SU-DHL-6 (cell line): ENCODE data around the gene ASH1L.

Experiments
- H2AFZ ChIP-seq: fragments of 200-600 bp; sonication (generic); 2 replicates; pipeline ENCODE4 v1.6.1; 2014; ENCODE audit warnings: low read depth, mild to moderate bottlenecking, moderate library complexity, mixed read lengths, antibody characterized with exemption, low read length; ENCODE audit not compliant: severe bottlenecking
- H3F3A ChIP-seq: fragments of 200-600 bp; shearing (Covaris generic); 2 replicates; pipeline ENCODE4 v1.6.0; 2016; ENCODE audit warnings: antibody characterized with exemption, mild to moderate bottlenecking; ENCODE audit not compliant: insufficient read depth
- H3K27ac ChIP-seq: fragments of 200-600 bp; sonication (generic); 2 replicates; pipeline ENCODE4 v1.5.1; 2016; ENCODE audit warnings: low read depth, mild to moderate bottlenecking, low read length, moderate library complexity, mixed read lengths
- H3K27me3 ChIP-seq: fragments of 200-600 bp; sonication (generic), shearing (Covaris generic); 2 replicates; pipeline ENCODE4 v1.6.0; 2014; ENCODE audit warnings: mild to moderate bottlenecking, low read length
- H3K36me3 ChIP-seq: fragments of 200-600 bp; sonication (generic); 2 replicates; pipeline ENCODE4 v1.6.1; 2014; ENCODE audit warnings: mild to moderate bottlenecking, low read length, mixed read lengths
- H3K4me2 ChIP-seq: fragments of 300-600, 200-600 bp; shearing (Covaris generic), sonication (generic); 2 replicates; pipeline ENCODE4 v1.6.0; 2014; ENCODE audit warnings: low read length, low read depth, mild to moderate bottlenecking; ENCODE audit not compliant: poor library complexity, severe bottlenecking
- H3K4me3 ChIP-seq: fragments of 200-600 bp; sonication (generic); 2 replicates; pipeline ENCODE4 v1.5.1; 2014; ENCODE audit warnings: antibody characterized with exemption, low read length, mild to moderate bottlenecking, mixed read lengths; ENCODE audit not compliant: insufficient read depth, poor library complexity, severe bottlenecking
- H3K79me2 ChIP-seq: fragments of 200-600 bp; sonication (generic); 2 replicates; pipeline ENCODE4 v1.6.1; 2014; ENCODE audit warnings: mild to moderate bottlenecking, low read length, moderate library complexity; ENCODE audit not compliant: insufficient read depth
- H3K9ac ChIP-seq: fragments of 200-600 bp; sonication (generic); 2 replicates; pipeline ENCODE4 v1.7.0; 2014; ENCODE audit warnings: mild to moderate bottlenecking, low read length
- H3K9me2 ChIP-seq: fragments of 200-600 bp; sonication (generic); replicated peaks from 2 replicates; pipeline ENCODE4 v1.6.1; 2014; ENCODE audit warnings: low read length; ENCODE audit not compliant: insufficient read depth
- H3K9me3 ChIP-seq: fragments of 200-600 bp; sonication (generic); 2 replicates; pipeline ENCODE4 v1.6.1; 2014; ENCODE audit warnings: low read length, mixed read lengths; ENCODE audit not compliant: insufficient read depth
- H4K20me1 ChIP-seq: fragments of 200-600 bp; sonication (generic); 2 replicates; pipeline ENCODE4 v1.6.1; 2014; ENCODE audit warnings: low read depth, mild to moderate bottlenecking, antibody characterized with exemption, low read length, moderate library complexity, mixed read lengths
- EZH2phosphoT487 ChIP-seq: fragments of 200-600 bp; sonication (generic), shearing (Covaris generic); conservative IDR thresholded peaks from 2 replicates; pipeline ENCODE4 v1.6.1; 2018; ENCODE audit warnings: mild to moderate bottlenecking, antibody characterized with exemption, low read length, moderate library complexity, mixed read lengths
- TF ChIP-seq, protein P1 (sequence below): fragments of 200-600 bp; sonication (generic); IDR thresholded peaks from one replicate; pipeline ENCODE4 v1.5.1; 2017; ENCODE audit warnings: antibody characterized with exemption, mild to moderate bottlenecking, low read length, moderate library complexity; ENCODE audit not compliant: insufficient read depth, poor library complexity, severe bottlenecking

ASH1L gene

DNA sequence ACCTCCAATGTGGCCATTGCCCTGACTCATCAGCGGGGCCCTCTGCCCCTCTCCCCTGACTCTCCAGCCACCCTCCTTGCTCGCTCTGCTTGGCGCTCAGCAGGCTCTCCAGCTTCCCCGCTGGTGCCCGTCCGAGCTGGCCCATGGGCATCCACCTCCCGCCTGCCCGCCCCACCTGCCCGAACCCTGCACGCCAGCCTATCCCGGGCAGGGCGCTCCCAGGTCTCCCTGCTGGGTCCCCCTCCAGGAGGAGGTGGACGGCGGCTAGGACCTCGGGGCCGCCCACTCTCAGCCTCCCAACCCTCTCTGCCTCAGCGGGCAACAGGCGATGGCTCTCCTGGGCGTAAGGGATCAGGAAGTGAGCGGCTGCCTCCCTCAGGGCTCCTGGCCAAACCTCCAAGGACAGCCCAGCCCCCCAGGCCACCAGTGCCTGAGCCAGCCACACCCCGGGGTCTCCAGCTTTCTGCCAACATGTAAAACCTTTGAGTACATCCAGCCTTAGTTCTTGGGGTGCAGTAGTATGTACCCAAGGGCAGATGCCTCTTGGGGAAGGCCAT lies 274.5 kb downstream of the ASH1L start:
- H3K9ac ChIP-seq: no peak overlapping the region
- H2AFZ ChIP-seq: no peak overlapping the region
- no peaks in the 10 kb centered on the region for H3K9me2 ChIP-seq
- no peak overlapping the region for H3K4me2 ChIP-seq
- H3K27me3 ChIP-seq: no peaks in the 10 kb centered on the region
- H3F3A ChIP-seq: no peaks in the 10 kb centered on the region
- H3K79me2 ChIP-seq: no peaks in the 10 kb centered on the region
- no peaks in the 10 kb centered on the region for H3K36me3 ChIP-seq
- no peak overlapping the region for H3K27ac ChIP-seq
- H3K9me3 ChIP-seq: no peaks in the 10 kb centered on the region
- no peaks in the 10 kb centered on the region for H4K20me1 ChIP-seq
- TF ChIP-seq, protein P1, sequence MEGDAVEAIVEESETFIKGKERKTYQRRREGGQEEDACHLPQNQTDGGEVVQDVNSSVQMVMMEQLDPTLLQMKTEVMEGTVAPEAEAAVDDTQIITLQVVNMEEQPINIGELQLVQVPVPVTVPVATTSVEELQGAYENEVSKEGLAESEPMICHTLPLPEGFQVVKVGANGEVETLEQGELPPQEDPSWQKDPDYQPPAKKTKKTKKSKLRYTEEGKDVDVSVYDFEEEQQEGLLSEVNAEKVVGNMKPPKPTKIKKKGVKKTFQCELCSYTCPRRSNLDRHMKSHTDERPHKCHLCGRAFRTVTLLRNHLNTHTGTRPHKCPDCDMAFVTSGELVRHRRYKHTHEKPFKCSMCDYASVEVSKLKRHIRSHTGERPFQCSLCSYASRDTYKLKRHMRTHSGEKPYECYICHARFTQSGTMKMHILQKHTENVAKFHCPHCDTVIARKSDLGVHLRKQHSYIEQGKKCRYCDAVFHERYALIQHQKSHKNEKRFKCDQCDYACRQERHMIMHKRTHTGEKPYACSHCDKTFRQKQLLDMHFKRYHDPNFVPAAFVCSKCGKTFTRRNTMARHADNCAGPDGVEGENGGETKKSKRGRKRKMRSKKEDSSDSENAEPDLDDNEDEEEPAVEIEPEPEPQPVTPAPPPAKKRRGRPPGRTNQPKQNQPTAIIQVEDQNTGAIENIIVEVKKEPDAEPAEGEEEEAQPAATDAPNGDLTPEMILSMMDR: no peak
- no peak overlapping the region for H3K4me3 ChIP-seq

GRCh38 chr1:155286544-155286943 lies 276.1 kb downstream of the ASH1L start:
- Histone ChIP-seq H2AFZ (no peak overlapping the region), H3K36me3 (no peaks in the 10 kb centered on the region), H3K9me2 (no peaks in the 10 kb centered on the region), H4K20me1 (no peaks in the 10 kb centered on the region), H3F3A (no peaks in the 10 kb centered on the region), H3K27me3 (no peaks in the 10 kb centered on the region), H3K4me3 (no peak overlapping the region), H3K9ac (no peak overlapping the region), H3K27ac (no peak overlapping the region), H3K4me2 (no peak overlapping the region), H3K79me2 (0 out of 2 replicates have a peak, but pooled peaks cover 3% of the 10 kb centered on the region), H3K9me3 (no peaks in the 10 kb centered on the region)
- TF ChIP-seq EZH2phosphoT487: no peak
- TF ChIP-seq, protein P1: no peak

DNA sequence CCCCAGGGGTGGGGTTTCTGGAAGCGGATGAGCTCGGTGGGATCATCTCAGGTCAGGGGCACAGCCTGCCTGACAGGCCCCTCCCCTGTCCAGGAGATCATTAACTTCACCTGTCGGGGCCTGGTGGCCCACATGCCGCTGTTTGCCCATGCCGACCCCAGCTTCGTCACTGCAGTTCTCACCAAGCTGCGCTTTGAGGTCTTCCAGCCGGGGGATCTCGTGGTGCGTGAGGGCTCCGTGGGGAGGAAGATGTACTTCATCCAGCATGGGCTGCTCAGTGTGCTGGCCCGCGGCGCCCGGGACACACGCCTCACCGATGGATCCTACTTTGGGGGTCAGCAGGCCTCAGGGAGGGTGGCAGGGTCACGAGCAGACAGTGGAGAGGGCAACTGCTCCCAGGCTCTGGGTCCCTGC lies 277.0 kb downstream of the ASH1L start:
- H3K27me3 ChIP-seq: no peaks in the 10 kb centered on the region
- H3K36me3 ChIP-seq: no peaks in the 10 kb centered on the region
- no peaks in the 10 kb centered on the region for H4K20me1 ChIP-seq
- no peaks in the 10 kb centered on the region for H3K9me2 ChIP-seq
- TF ChIP-seq, protein P1: no peak
- no peaks in the 10 kb centered on the region for H3K9me3 ChIP-seq
- H3K79me2 ChIP-seq: 0 out of 2 replicates have a peak, but pooled peaks cover 3% of the 10 kb centered on the region
- no peak overlapping the region for H2AFZ ChIP-seq
- no peak overlapping the region for H3K4me3 ChIP-seq
- no peak overlapping the region for H3K4me2 ChIP-seq
- H3K27ac ChIP-seq: no peak overlapping the region
- H3F3A ChIP-seq: no peaks in the 10 kb centered on the region
- H3K9ac ChIP-seq: no peak overlapping the region
